IMR-90 (cell line): Measurements from ENCODE around the gene TBC1D17. TPM values are rescaled to one million over a fixed set of nuclear protein-coding genes. Genes with fewer than 3 reads are reported as not detected.
A peak's percentile ranks its signal among the peaks of the same experiment; 100 is the strongest.

ENCODE experiments used
- ATAC-seq: fragments of 200-7000 bp; cut with Tn5 transposase; 2 replicates; pipeline ENCODE4 v1.9.1; 2020; ENCODE audit warnings: low read depth, mild to moderate bottlenecking, moderate library complexity
- BruUV-seq: library from RNA; stranded (reverse); fragments of 400-500 nt; replicated peaks from 2 replicates; lab custom pipeline; 2021; lab: Mats Ljungman, UMichigan
- CTCF ChIA-PET: fragments of 300-600 bp; formaldehyde crosslinking; extraction: SDS; loops from one replicate; lab custom pipeline; 2021; ENCODE audit warnings: antibody characterized with exemption; lab: Yijun Ruan, JAX
- POLR2A ChIA-PET: fragments of 300-600 bp; sonication (Branson Sonifier 250); formaldehyde crosslinking; loops from one replicate; lab custom pipeline; 2022; ENCODE audit warnings: antibody characterized with exemption; ENCODE audit not compliant: unreplicated experiment; lab: Charles Lee
- DNase-seq: peaks from one replicate; pipeline ENCODE4 v3.0.0; 2013
- H2AFZ ChIP-seq: replicated peaks from 2 replicates; pipeline ENCODE3; 2013; ENCODE audit warnings: low read length, mild to moderate bottlenecking; ENCODE audit not compliant: poor library complexity
- H2AK5ac ChIP-seq: 2 replicates; pipeline ENCODE4 v1.6.1; 2013; ENCODE audit warnings: low read depth, low read length, inconsistent platforms
- H2AK9ac ChIP-seq: replicated peaks from 2 replicates; pipeline ENCODE3; 2013; ENCODE audit warnings: mild to moderate bottlenecking, low read depth, low read length, moderate library complexity; ENCODE audit not compliant: poor library complexity
- H2BK120ac ChIP-seq: 2 replicates; pipeline ENCODE4 v1.6.1; 2013; ENCODE audit warnings: low read depth, low read length, inconsistent platforms
- H2BK15ac ChIP-seq: 3 replicates; pipeline ENCODE4 v1.6.1; 2013; ENCODE audit warnings: low read depth, low read length, inconsistent platforms
- H2BK20ac ChIP-seq: 2 replicates; pipeline ENCODE4 v1.6.1; 2013; ENCODE audit warnings: low read depth, mild to moderate bottlenecking, inconsistent platforms, low read length, moderate library complexity
- H2BK5ac ChIP-seq: 2 replicates; pipeline ENCODE4 v1.6.1; 2013; ENCODE audit warnings: mild to moderate bottlenecking, low read depth, low read length, inconsistent platforms; ENCODE audit not compliant: poor library complexity, severe bottlenecking
- H3K14ac ChIP-seq: replicated peaks from 2 replicates; pipeline ENCODE4 v1.6.1; 2013; ENCODE audit warnings: low read depth, low read length, inconsistent platforms
- H3K18ac ChIP-seq: 2 replicates; pipeline ENCODE4 v1.6.1; 2013; ENCODE audit warnings: low read depth, low read length, control low read depth
- H3K23ac ChIP-seq: 2 replicates; pipeline ENCODE4 v1.6.1; 2013; ENCODE audit warnings: low read depth, low read length, inconsistent platforms
- H3K27ac ChIP-seq: 2 replicates; pipeline ENCODE4 v1.5.1; 2013; ENCODE audit warnings: mild to moderate bottlenecking, control low read depth, low read length; ENCODE audit not compliant: insufficient read depth
- H3K27me3 ChIP-seq: 2 replicates; pipeline ENCODE4 v1.6.1; 2013; ENCODE audit warnings: low read length; ENCODE audit not compliant: control insufficient read depth, insufficient read depth
- H3K36me3 ChIP-seq: 2 replicates; pipeline ENCODE4 v1.6.1; 2013; ENCODE audit warnings: low read length, mixed read lengths; ENCODE audit not compliant: control insufficient read depth, insufficient read depth
- H3K4ac ChIP-seq: 2 replicates; pipeline ENCODE4 v1.6.1; 2013; ENCODE audit warnings: low read depth, low read length, inconsistent platforms
- H3K4me1 ChIP-seq: 2 replicates; pipeline ENCODE4 v1.6.1; 2013; ENCODE audit warnings: low read length, mixed read lengths; ENCODE audit not compliant: control insufficient read depth, insufficient read depth
- H3K4me2 ChIP-seq: 2 replicates; pipeline ENCODE4 v1.6.1; 2013; ENCODE audit warnings: low read depth, mild to moderate bottlenecking, control low read depth, low read length, moderate library complexity
- H3K4me3 ChIP-seq: 2 replicates; pipeline ENCODE4 v1.5.1; 2013; ENCODE audit warnings: low read depth, mild to moderate bottlenecking, control low read depth, low read length, moderate library complexity; ENCODE audit not compliant: insufficient read depth
- H3K56ac ChIP-seq: 2 replicates; pipeline ENCODE4 v1.6.1; 2013; ENCODE audit warnings: low read length, inconsistent platforms; ENCODE audit not compliant: insufficient read depth; ENCODE audit errors: extremely low read depth
- H3K79me1 ChIP-seq, 2 experiments: 2 replicates each; pipeline ENCODE4 v1.6.1; 2013; ENCODE audit warnings: low read length in 2 of 2, inconsistent platforms in 1 of 2, low read depth in 1 of 2
- H3K9ac ChIP-seq: 2 replicates; pipeline ENCODE4 v1.6.1; 2013; ENCODE audit warnings: low read depth, low read length, control low read depth
- H3K9me1 ChIP-seq: 2 replicates; pipeline ENCODE4 v1.6.1; 2013; ENCODE audit warnings: low read length, inconsistent platforms; ENCODE audit not compliant: insufficient read depth
- H3K9me3 ChIP-seq: 2 replicates; pipeline ENCODE4 v1.6.1; 2013; ENCODE audit warnings: low read length; ENCODE audit not compliant: control insufficient read depth, insufficient read depth
- H4K20me1 ChIP-seq: 2 replicates; pipeline ENCODE4 v1.6.1; 2013; ENCODE audit warnings: low read length, inconsistent platforms; ENCODE audit not compliant: insufficient read depth
- H4K5ac ChIP-seq: 2 replicates; pipeline ENCODE4 v1.6.1; 2013; ENCODE audit warnings: mild to moderate bottlenecking, low read depth, low read length, control low read depth
- H4K8ac ChIP-seq, 2 experiments: 2 replicates each; pipeline ENCODE4 v1.6.1; 2013; ENCODE audit warnings: low read depth in 2 of 2, low read length in 2 of 2, control low read depth in 1 of 2, inconsistent platforms in 1 of 2
- H4K91ac ChIP-seq: 2 replicates; pipeline ENCODE4 v1.6.1; 2013; ENCODE audit warnings: low read depth, low read length, inconsistent platforms; ENCODE audit not compliant: insufficient read depth
- BHLHE40 ChIP-seq: fragments of 150-350 bp; IDR thresholded peaks from 2 replicates; pipeline ENCODE4 v1.6.1; 2016; ENCODE audit warnings: mild to moderate bottlenecking, low read depth, low read length
- CEBPB ChIP-seq: IDR thresholded peaks from 2 replicates; pipeline ENCODE4 v1.6.1; 2012; ENCODE audit warnings: low read depth, low read length, improper control_type of control experiment
- CHD1 ChIP-seq: IDR thresholded peaks from 2 replicates; pipeline ENCODE4 v1.6.1; 2012; ENCODE audit warnings: low read depth, low read length, improper control_type of control experiment
- CTCF ChIP-seq: conservative IDR thresholded peaks from 2 replicates; pipeline ENCODE4 v1.5.1; 2012; ENCODE audit warnings: mild to moderate bottlenecking, low read depth, low read length, improper control_type of control experiment
- FOS ChIP-seq: fragments of 150-350 bp; IDR thresholded peaks from 2 replicates; pipeline ENCODE4 v1.6.1; 2016; ENCODE audit warnings: low read depth, low read length
- MAFK ChIP-seq: IDR thresholded peaks from 2 replicates; pipeline ENCODE4 v1.6.1; 2012; ENCODE audit warnings: low read depth, low read length, improper control_type of control experiment
- MAZ ChIP-seq: IDR thresholded peaks from 2 replicates; pipeline ENCODE4 v1.6.1; 2012; ENCODE audit warnings: low read depth, mild to moderate bottlenecking, low read length, improper control_type of control experiment, moderate library complexity, borderline replicate concordance
- MXI1 ChIP-seq: IDR thresholded peaks from 2 replicates; pipeline ENCODE4 v1.6.1; 2012; ENCODE audit warnings: low read depth, mild to moderate bottlenecking, low read length, moderate library complexity, borderline replicate concordance
- NFE2L2 ChIP-seq: fragments of 150-350 bp; IDR thresholded peaks from 2 replicates; pipeline ENCODE4 v1.6.1; 2016; ENCODE audit warnings: low read depth, mild to moderate bottlenecking, low read length
- POLR2A ChIP-seq: IDR thresholded peaks from 2 replicates; pipeline ENCODE4 v1.6.1; 2012; ENCODE audit warnings: mild to moderate bottlenecking, low read depth, low read length
- RAD21 ChIP-seq: IDR thresholded peaks from 2 replicates; pipeline ENCODE4 v1.6.1; 2012; ENCODE audit warnings: low read length, improper control_type of control experiment
- RCOR1 ChIP-seq: IDR thresholded peaks from 2 replicates; pipeline ENCODE4 v1.6.1; 2012; ENCODE audit warnings: mild to moderate bottlenecking, low read length, improper control_type of control experiment; ENCODE audit not compliant: insufficient replicate concordance
- RFX5 ChIP-seq: IDR thresholded peaks from 2 replicates; pipeline ENCODE4 v1.8.0; 2012; ENCODE audit warnings: low read depth, mild to moderate bottlenecking, low read length, moderate library complexity
- SMC3 ChIP-seq: fragments of 150-350 bp; IDR thresholded peaks from 2 replicates; pipeline ENCODE4 v1.6.1; 2016; ENCODE audit warnings: low read depth, mild to moderate bottlenecking, antibody characterized with exemption, low read length, moderate library complexity
- USF2 ChIP-seq: fragments of 150-350 bp; IDR thresholded peaks from 2 replicates; pipeline ENCODE4 v1.6.1; 2017; ENCODE audit warnings: mild to moderate bottlenecking, antibody characterized with exemption, low read length, low read depth
- WGBS, 2 experiments: methylation state at CpG; one replicate each; pipeline versions ENCODE4 v1.1.5 to v1.1.7; 2013; ENCODE audit warnings: missing lambda C conversion rate in 2 of 2; ENCODE audit not compliant: insufficient read length in 1 of 2; ENCODE audit errors: extremely low coverage in 2 of 2; 5-methylcytosine and 5-hydroxymethylcytosine counted together
- dilution Hi-C: fragments of 300-500 bp; cut with HindIII; formaldehyde crosslinking; loops from one replicate; pipeline ENCODE4 v1.14.3; 2018; ENCODE audit warnings: low sequenced_read_pairs; ENCODE audit not compliant: unreplicated experiment
- in situ Hi-C: fragments of 300-500 bp; cut with MboI; formaldehyde crosslinking; loops from 3 replicates; pipeline ENCODE4 v1.14.3; 2019; ENCODE audit warnings: low sequenced_read_pairs, inconsistent platforms, mixed read lengths
- intact Hi-C: fragments of 100-400 bp; cut with micrococcal nuclease; formaldehyde crosslinking; loops from 2 replicates; pipeline ENCODE4 v1.10.0; 2022
- polyA plus RNA-seq, 3 experiments: library from polyadenylated mRNA; depleted of rRNA; stranded (reverse); fragments of >200 nt; gene quantifications; 2 replicates each; pipeline ENCODE4 v1.2.3, GENCODE V29; 2012; ENCODE audit warnings: low replicate concordance in 1 of 3
- total RNA-seq: library from RNA; depleted of rRNA; stranded (reverse); fragments of >200 nt; gene quantifications from 2 replicates; pipeline ENCODE4 v1.2.3, GENCODE V29; 2012

The TBC1D17 gene
- total and polyA plus RNA-seq, 2 of the 4 experiments (the other 2 are of a cell fraction), result 1.1 to 27.8 TPM

- peak overlapping the region; percentile 86 for H2AFZ ChIP-seq
- dilution Hi-C loops, result no loop called here
- intact Hi-C loops, result loop anchor here (1.0 kb wide), 2 partner anchors 45 to 49 kb away; no protein-coding TSS in a partner anchor
- TF ChIP-seq RAD21 (peak; percentile 98), MXI1 (no peak), POLR2A (peak; percentile 63; the same call in 1 of the 2 replicates), CHD1 (no peak), RCOR1 (no peak), SMC3 (peak; percentile 98), USF2 (no peak), MAFK (no peak), CEBPB (peak; percentile 49; the same call in 1 of the 2 replicates), RFX5 (no peak), MAZ (peak; percentile 17; the same call in 1 of the 2 replicates), CTCF (peak; percentile 98), FOS (no peak), BHLHE40 (no peak), NFE2L2 (no peak)
Observed at GRCh38 chr19:49937750-49938381, 60.4 kb downstream of the TBC1D17 start.

More at GRCh38 chr19:49937750-49938381, 60.4 kb downstream of the TBC1D17 start:
- Histone ChIP-seq H3K4ac (no peak overlapping the region), H4K20me1 (no peaks in the 10 kb centered on the region), H3K56ac (no peak overlapping the region), H3K23ac (no peak overlapping the region), H3K9ac (no peak overlapping the region), H3K9me1 (no peaks in the 10 kb centered on the region), H3K4me3 (0 out of 2 replicates have a peak overlapping the region, but pooled peaks have one; percentile 17), H3K27ac (no peak overlapping the region), H3K4me1 (no peaks in the 10 kb centered on the region), H3K36me3 (no peaks in the 10 kb centered on the region; the same call in 1 of the 2 replicates), H2AK9ac (peak overlapping the region; percentile 93), H2AK5ac (no peak overlapping the region), H3K79me1 (no peaks in the 10 kb centered on the region; a peak in 1 of 4 replicates), H3K9me3 (no peaks in the 10 kb centered on the region), H4K5ac (no peak overlapping the region), H3K14ac (no peak overlapping the region), H3K4me2 (peak overlapping the region; percentile 72), H4K91ac (no peak overlapping the region), H3K18ac (no peak overlapping the region), H2BK15ac (no peak overlapping the region), H2BK20ac (no peak overlapping the region), H2BK120ac (no peak overlapping the region), H2BK5ac (no peak overlapping the region), H4K8ac (no peak overlapping the region), H3K27me3 (no peaks in the 10 kb centered on the region; the same call in 1 of the 2 replicates)
- DNase-seq, result peak; percentile 61
- no TSS peak for BruUV-seq
- CTCF ChIA-PET, result interaction anchor here (0.7 to 1.3 kb wide), 3 partner anchors 41 to 113 kb away, joined by 3 read pairs; no protein-coding TSS in a partner anchor
- ATAC-seq, result peak; percentile 99
- POLR2A ChIA-PET, result no interaction called here
- in situ Hi-C loops, result loop anchor here (10.0 kb wide), 2 partner anchors 47 to 207 kb away; no protein-coding TSS in a partner anchor
- WGBS, 2 experiments, result 25% methylated on average over 18 of the region's 35 CpGs; no CpG with 5 or more reads in 1 of the 2 experiments
